Prostate gland (tissue), 2 donors: ENCODE data around the gene TMEM135.

Experiments
- POLR2AphosphoS5 ChIP-seq: sonication (generic); formaldehyde crosslinking; IDR thresholded peaks from one replicate; pipeline ENCODE4 v1.6.1; 2017; ENCODE audit warnings: antibody characterized with exemption
- TF ChIP-seq, protein P1 (sequence below), 4 experiments: fragments of 200-600 bp in 2 of 4; fragments of 450-650 bp in 2 of 4; sonication (generic) in 2 of 4; IDR thresholded peaks; 1 replicate in 3 of 4; 2 replicates in 1 of 4; pipeline ENCODE4 v1.5.1; 2016 to 2019; ENCODE audit warnings: antibody characterized with exemption in 4 of 4, mild to moderate bottlenecking in 2 of 4, moderate library complexity in 2 of 4

DNA sequence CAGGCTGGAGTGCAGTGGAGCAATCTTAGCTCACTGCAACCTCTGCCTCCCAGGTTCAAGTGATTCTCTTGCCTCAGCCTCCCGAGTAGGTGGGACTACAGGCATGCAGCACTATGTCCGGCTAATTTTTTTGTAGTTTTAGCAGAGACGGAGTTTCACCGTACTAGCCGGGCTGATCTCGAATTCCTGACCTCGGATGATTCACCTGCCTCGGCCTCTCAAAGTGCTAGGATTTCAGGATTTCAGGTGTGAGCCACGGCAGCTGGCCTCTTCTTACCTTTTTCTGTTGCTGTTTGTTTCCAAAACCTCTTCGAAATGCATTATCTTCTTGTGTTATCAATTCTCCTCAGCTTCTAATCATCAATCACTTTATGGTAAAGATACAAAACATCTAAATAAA lies 22.1 kb upstream of the TMEM135 start:
- TF ChIP-seq POLR2AphosphoS5: no peak
- TF ChIP-seq, protein P1, sequence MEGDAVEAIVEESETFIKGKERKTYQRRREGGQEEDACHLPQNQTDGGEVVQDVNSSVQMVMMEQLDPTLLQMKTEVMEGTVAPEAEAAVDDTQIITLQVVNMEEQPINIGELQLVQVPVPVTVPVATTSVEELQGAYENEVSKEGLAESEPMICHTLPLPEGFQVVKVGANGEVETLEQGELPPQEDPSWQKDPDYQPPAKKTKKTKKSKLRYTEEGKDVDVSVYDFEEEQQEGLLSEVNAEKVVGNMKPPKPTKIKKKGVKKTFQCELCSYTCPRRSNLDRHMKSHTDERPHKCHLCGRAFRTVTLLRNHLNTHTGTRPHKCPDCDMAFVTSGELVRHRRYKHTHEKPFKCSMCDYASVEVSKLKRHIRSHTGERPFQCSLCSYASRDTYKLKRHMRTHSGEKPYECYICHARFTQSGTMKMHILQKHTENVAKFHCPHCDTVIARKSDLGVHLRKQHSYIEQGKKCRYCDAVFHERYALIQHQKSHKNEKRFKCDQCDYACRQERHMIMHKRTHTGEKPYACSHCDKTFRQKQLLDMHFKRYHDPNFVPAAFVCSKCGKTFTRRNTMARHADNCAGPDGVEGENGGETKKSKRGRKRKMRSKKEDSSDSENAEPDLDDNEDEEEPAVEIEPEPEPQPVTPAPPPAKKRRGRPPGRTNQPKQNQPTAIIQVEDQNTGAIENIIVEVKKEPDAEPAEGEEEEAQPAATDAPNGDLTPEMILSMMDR (IDR thresholded peaks at IDR 0.05): no peak
